A673 (cell line): ENCODE results near the gene CEP89.

Experiments used
- CTCF ChIP-seq: fragments of 300-800, 200-600 bp; sonication (generic); conservative IDR thresholded peaks from 2 replicates; pipeline ENCODE4 v1.5.1; 2017; ENCODE audit warnings: low read depth, mild to moderate bottlenecking, antibody characterized with exemption, low read length, moderate library complexity, mixed read lengths
- EZH2 ChIP-seq: fragments of 200-600 bp; sonication (generic); IDR thresholded peaks from 2 replicates; pipeline ENCODE4 v1.6.1; 2017; ENCODE audit warnings: borderline replicate concordance, low read depth, mild to moderate bottlenecking, mixed read lengths, antibody characterized with exemption, low read length; ENCODE audit not compliant: poor library complexity, severe bottlenecking

- no peak for TF ChIP-seq CTCF
- no peak for TF ChIP-seq EZH2
Measured at GRCh38 chr19:32869966-32870573, 101.7 kb downstream of the CEP89 start.
